GM12874 (cell line): ENCODE measurements around the gene ARHGEF33.

Experiments used
- CTCF ChIP-seq: IDR thresholded peaks from 2 replicates; pipeline ENCODE4 v1.5.1; 2011; ENCODE audit warnings: low read depth, mild to moderate bottlenecking, control low read depth, low read length, moderate library complexity; ENCODE audit not compliant: insufficient read depth

ARHGEF33 gene

GRCh38 chr2:39017334-39017733 is 127.7 kb downstream of the ARHGEF33 start:
- TF ChIP-seq CTCF: no peak

GRCh38 chr2:39018638-39019037 is 129.0 kb downstream of the ARHGEF33 start:
- no peak for TF ChIP-seq CTCF

- TF ChIP-seq CTCF: no peak
Measured at GRCh38 chr2:39020383-39020782, 130.7 kb downstream of the ARHGEF33 start.

GRCh38 chr2:39022642-39023235 is 133.1 kb downstream of the ARHGEF33 start:
- TF ChIP-seq CTCF: no peak

- TF ChIP-seq CTCF: no peak
Measured at GRCh38 chr2:39023649-39024048, 134.0 kb downstream of the ARHGEF33 start.

GRCh38 chr2:39024833-39025232 is 135.2 kb downstream of the ARHGEF33 start:
- no peak for TF ChIP-seq CTCF
